GM21447 (cell line): ENCODE measurements around the gene POLR2J.
A peak's percentile ranks its signal among the peaks of the same experiment; 100 is the strongest.
"Not testable (repeated sequence)": the region's sequence is repeated elsewhere in the genome, so short reads cannot be mapped to it uniquely, and the experiment has no call there.

ENCODE experiments used
- ATAC-seq: cut with Tn5 transposase; IDR thresholded peaks from one replicate; pipeline ENCODE4 v1.9.1; 2021; ENCODE audit not compliant: unreplicated experiment

Gene POLR2J

GRCh38 chr7:102467581-102468477, 10.9 kb downstream of the POLR2J start:
- ATAC-seq, result no peak

GRCh38 chr7:102466097-102466496, 12.6 kb downstream of the POLR2J start:
- ATAC-seq, result no peak

DNA sequence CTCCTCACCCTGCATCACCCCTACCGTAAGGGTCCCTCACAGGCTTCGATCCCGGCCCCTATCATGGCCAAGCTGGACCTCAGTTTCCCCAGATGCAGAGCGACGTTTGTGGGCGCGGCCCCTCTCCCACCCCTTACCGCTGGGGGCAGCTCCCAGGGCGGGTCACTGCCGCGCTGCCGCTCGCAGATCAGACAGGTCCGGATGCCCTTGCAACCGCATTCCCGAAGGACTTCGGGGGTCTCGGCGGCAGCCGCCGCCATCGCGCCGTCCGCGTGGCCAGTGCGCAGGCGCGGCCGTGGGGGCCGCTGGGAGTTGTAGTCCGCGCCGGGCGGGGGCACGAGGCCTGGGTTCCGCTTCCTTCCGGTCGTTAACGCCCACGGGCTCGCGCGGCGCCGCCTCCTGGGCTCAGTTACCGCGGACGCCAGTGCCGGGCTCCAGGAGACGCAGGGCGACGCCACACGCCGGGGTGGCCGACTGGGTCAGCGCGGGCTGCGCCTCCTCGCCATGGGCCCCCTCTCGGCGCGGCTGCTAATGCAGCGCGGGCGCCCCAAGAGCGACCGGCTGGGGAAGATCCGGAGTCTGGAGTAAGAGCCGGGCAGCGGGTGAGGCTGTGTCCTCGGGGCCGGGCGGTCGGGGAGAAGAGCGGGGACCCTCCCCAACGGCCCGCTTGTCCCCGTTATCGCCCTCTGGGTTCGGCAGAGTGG, 14.0 kb downstream of the POLR2J start, which contains the start of the genes ALKBH4 and LRWD1:
Gene ALKBH4, minus strand, starts transcription at position 287 of the 704 bp plus-strand sequence. Its CDS starts 27 bp downstream, at position 260.
Gene LRWD1, plus strand, starts transcription at position 408 of the 704 bp plus-strand sequence. Its CDS starts 97 bp downstream, at position 505.
- ATAC-seq, result peak; percentile 88

- no peak for ATAC-seq
Measured at GRCh38 chr7:102463841-102464576, 14.7 kb downstream of the POLR2J start.

GRCh38 chr7:102460467-102460866, 18.3 kb downstream of the POLR2J start:
- no peak for ATAC-seq

- ATAC-seq, result no peak
Measured at GRCh38 chr7:102459221-102459844, 19.4 kb downstream of the POLR2J start.

GRCh38 chr7:102457352-102457924, 21.3 kb downstream of the POLR2J start:
- ATAC-seq, result no peak

DNA sequence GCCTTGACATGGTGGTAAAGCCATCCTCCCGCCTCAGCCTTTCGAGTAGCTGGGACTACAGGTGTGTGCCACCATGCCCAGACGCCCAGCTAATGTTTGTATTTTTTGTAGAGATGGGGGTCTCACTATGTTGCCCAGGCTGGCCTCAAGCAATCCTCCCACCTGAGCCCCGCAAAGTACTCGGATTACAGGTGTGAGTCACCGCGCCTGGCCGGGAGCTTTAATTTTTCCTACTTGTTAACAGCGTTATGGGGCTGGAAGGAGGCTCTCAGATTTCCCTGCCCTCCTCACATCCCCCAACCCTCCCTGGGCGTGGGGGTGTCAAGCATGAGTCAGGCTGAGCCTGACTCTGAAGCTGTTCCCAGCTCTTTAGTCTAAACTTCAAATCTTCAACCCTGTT, 22.4 kb downstream of the POLR2J start:
- ATAC-seq, result no peak

- ATAC-seq, result no peak
Measured at GRCh38 chr7:102455596-102455995, 23.1 kb downstream of the POLR2J start.

DNA sequence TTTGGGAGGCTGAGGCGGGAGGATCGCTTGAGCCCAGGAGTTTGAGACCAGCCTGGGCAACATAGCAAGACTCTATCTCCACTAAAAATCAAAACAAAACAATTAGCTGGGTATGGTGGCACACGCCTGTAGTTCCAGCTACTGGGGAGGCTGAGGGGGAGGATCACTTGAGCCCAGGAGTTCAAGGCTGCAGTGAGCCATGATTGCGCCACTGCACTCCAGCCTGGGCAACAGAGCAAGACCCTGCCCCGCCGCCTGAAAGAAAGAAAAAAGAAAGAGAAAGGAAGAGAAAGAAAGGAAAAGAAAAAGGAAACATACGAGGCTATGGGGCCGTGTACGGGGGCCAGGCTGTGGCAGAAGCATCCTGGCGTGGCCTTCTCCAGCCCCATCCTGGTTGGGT, 23.8 kb downstream of the POLR2J start:
- ATAC-seq, result not testable (repeated sequence)

- no peak for ATAC-seq
Measured at GRCh38 chr7:102454468-102454867, 24.3 kb downstream of the POLR2J start.

- ATAC-seq, result no peak
Measured at GRCh38 chr7:102453319-102453718, 25.4 kb downstream of the POLR2J start.

DNA sequence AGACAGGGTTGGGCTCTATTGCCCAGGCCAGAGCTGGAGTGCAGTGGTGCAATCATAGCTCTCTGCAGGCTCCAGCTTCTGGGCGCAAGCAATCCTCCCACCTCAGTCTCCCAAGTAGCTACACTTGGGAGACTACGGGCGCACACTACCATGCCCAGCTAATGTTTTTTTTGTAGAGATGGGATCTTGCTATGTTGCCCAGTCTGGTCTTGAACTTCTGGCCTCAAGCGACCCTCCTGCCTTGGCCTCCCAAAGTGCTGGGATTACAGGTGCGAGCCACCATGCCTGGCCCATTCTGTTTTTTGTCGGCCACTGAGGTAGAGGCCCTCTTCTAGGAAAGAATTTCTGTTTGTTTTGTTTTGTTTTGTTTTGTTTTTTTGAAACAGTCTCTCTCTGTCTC, 26.3 kb downstream of the POLR2J start:
- no peak for ATAC-seq

GRCh38 chr7:102451371-102452054, 27.2 kb downstream of the POLR2J start:
- ATAC-seq, result no peak

GRCh38 chr7:102450242-102450641, 28.5 kb downstream of the POLR2J start:
- no peak for ATAC-seq

DNA sequence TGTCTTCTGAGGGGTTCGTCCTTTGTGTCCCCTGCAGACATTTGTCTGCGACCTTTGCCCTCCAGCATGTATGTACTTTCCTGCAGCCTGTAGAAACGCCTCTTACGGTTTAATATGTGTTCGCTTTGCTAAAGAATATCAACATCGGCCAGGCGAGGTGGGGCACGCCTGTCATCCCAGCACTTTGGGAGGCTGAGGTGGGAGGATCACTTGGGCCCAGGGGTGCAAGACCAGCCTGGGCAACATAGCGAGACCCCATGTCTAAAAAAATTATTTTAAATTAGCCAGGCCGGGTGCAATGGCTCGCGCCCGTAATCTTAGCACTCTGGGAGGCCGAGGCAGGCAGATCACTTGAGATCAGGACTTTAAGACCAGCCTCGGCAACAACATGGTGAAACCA, 29.6 kb downstream of the POLR2J start:
- ATAC-seq, result no peak

- ATAC-seq, result no peak
Measured at GRCh38 chr7:102447311-102447710, 31.4 kb downstream of the POLR2J start.

DNA sequence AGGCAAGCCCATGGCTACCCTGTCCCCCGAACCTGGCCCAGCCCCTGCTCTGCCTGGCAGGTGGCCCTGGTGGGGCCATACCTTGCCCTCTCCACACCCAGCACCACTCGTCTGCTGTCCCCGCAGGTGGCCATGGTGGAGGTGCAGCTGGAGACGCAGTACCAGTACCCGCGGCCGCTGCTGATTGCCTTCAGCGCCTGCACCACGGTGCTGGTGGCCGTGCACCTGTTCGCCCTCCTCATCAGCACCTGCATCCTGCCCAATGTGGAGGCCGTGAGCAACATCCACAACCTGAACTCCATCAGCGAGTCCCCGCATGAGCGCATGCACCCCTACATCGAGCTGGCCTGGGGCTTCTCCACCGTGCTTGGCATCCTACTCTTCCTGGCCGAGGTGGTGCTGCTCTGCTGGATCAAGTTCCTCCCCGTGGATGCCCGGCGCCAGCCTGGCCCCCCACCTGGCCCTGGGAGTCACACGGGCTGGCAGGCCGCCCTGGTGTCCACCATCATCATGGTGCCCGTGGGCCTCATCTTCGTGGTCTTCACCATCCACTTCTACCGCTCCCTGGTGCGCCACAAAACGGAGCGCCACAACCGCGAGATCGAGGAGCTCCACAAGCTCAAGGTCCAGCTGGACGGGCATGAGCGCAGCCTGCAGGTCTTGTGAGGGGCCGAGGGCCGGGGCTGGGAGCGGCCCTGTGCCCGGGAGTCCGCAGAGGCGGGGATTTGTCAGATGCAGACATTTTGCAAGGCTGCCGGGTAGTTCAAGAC, 32.1 kb downstream of the POLR2J start:
- no peak for ATAC-seq

DNA sequence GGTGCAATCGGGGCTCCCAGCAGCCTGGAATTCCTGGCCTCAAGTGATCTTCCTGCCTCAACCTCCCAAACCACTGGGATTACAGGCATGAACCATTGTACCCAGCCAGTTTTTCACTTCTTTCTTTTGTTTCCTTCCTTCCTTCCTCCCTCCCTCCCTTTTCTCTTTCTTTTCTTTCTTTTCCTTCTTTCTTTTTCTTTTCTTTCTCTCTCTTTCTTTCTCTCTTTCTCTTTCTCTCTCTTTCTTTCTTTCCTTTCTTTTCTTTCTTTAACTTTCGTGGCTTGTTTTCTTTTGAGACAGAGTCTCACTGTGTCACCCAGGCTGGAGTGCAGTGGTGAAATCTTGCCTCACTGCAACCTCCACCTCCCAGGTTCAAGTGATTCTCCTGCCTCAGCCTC, 33.0 kb downstream of the POLR2J start:
- no peak for ATAC-seq
